Activated T-helper 2 cell treated with anti-CD3 and anti-CD28 coated beads, Interferon-gamma antibody, Interleukin-2, Interleukin-4, amounts not matched to agents 10 μg/mL and 5 μg/mL and 100 μg/mL, durations not matched to agents 14 hours and 24 hours and 36 hours (primary cell): ENCODE results near the gene DCDC2. TPM values are rescaled to one million over a fixed set of nuclear protein-coding genes. Genes with fewer than 3 reads are reported as not detected.
"Not testable (repeated sequence)": the region's sequence is repeated elsewhere in the genome, so short reads cannot be mapped to it uniquely, and the experiment has no call there.

Source experiments
- DNase-seq: peaks from one replicate; pipeline ENCODE4 v3.0.0; 2021; ENCODE audit warnings: low spot score
- H3K27ac Mint-ChIP-seq: one replicate; pipeline ENCODE4 v1.8.0; 2021; ENCODE audit warnings: mixed read lengths
- H3K27me3 Mint-ChIP-seq: one replicate; pipeline ENCODE4 v1.8.0; 2021; ENCODE audit warnings: low read depth, mixed read lengths
- H3K36me3 Mint-ChIP-seq: one replicate; pipeline ENCODE4 v1.8.0; 2021; ENCODE audit warnings: low read depth, mixed read lengths
- H3K4me1 Mint-ChIP-seq: one replicate; pipeline ENCODE4 v1.8.0; 2021; ENCODE audit warnings: low read depth, mixed read lengths
- H3K4me3 Mint-ChIP-seq: one replicate; pipeline ENCODE4 v1.8.0; 2021; ENCODE audit warnings: low read depth, mild to moderate bottlenecking, moderate library complexity, mixed read lengths
- H3K9me3 Mint-ChIP-seq: one replicate; pipeline ENCODE4 v1.8.0; 2021; ENCODE audit warnings: mixed read lengths
- intact Hi-C: fragments of 100-400 bp; cut with micrococcal nuclease; formaldehyde crosslinking; loops from one replicate; pipeline ENCODE4 v1.15.1; 2023
- total RNA-seq: library from RNA; stranded (reverse); gene quantifications from 2 replicates; pipeline ENCODE4 v1.2.3, GENCODE V29; 2022

DCDC2 gene
- total RNA-seq, 1 donor from 2014 or later, result not detected

DNA sequence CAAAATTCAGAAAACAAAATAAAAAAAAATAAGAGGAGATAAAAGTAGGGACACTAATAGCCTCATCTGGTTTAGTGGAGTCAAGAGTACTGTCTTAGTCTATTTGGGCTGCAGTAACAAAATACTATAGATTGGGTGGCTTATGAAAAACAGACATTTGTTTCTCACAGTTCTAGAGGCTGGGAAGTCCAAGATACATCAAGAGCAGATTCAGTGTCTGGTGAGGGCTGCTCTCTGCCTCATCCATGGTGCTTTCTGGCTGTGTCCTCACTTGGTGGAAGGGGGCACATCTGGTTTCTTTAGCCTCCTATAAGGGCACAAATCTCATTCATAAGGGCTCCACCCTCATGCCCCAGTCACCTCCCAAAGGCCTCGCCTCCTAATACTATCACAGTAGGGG lies 205.8 kb downstream of the DCDC2 start:
- DNase-seq, result no peak
- Mint-ChIP-seq H3K27ac (no peak overlapping the region), H3K9me3 (no peaks in the 10 kb centered on the region), H3K4me3 (no peak overlapping the region), H3K4me1 (no peaks in the 10 kb centered on the region), H3K36me3 (no peaks in the 10 kb centered on the region), H3K27me3 (no peaks in the 10 kb centered on the region)
- intact Hi-C loops, result no loop called here

DNA sequence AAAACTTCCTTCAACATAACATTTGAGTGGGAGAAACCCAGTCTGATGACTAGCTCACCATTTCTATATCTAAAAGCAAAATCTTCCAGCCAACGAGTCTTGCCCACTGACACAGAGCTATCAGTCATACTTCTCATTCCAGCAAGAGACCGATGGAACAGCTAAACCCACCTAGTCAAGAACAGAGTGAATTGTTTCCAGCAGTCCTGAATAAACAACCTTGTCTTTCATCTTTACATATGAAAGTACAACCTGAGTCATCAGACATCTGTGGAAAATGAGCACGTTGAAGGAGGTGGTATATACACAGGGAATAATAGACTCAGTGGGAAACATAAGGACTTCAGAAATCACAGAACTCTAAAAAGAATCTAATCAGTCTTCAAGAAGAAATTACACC lies 208.0 kb downstream of the DCDC2 start:
- no peak overlapping the region for H3K4me3 Mint-ChIP-seq
- H3K9me3 Mint-ChIP-seq, result no peaks in the 10 kb centered on the region
- no peaks in the 10 kb centered on the region for H3K36me3 Mint-ChIP-seq
- no peak overlapping the region for H3K27ac Mint-ChIP-seq
- H3K27me3 Mint-ChIP-seq, result no peaks in the 10 kb centered on the region
- intact Hi-C loops, result no loop called here
- no peak for DNase-seq
- no peaks in the 10 kb centered on the region for H3K4me1 Mint-ChIP-seq

DNA sequence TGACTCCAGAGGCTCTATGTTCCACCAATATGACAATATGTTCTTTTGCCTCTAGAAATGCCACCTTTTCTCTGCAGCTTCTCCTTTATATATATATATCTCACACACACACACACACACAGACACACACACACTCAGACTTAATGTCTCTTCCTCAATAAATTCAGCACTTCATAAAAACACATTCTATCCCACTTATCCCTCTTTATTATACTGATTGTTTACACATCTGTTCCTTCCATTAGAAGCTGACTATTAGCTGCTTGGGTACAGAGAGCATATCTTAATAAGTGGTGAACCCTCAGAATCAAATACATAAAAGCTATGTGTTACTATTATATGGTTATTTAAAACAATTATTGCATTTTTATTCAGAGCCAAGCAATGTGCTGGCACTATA lies 208.6 kb downstream of the DCDC2 start:
- no peaks in the 10 kb centered on the region for H3K4me1 Mint-ChIP-seq
- DNase-seq, result no peak
- no peak overlapping the region for H3K4me3 Mint-ChIP-seq
- H3K36me3 Mint-ChIP-seq, result no peaks in the 10 kb centered on the region
- H3K9me3 Mint-ChIP-seq, result no peaks in the 10 kb centered on the region
- H3K27ac Mint-ChIP-seq, result no peak overlapping the region
- intact Hi-C loops, result no loop called here
- no peaks in the 10 kb centered on the region for H3K27me3 Mint-ChIP-seq

DNA sequence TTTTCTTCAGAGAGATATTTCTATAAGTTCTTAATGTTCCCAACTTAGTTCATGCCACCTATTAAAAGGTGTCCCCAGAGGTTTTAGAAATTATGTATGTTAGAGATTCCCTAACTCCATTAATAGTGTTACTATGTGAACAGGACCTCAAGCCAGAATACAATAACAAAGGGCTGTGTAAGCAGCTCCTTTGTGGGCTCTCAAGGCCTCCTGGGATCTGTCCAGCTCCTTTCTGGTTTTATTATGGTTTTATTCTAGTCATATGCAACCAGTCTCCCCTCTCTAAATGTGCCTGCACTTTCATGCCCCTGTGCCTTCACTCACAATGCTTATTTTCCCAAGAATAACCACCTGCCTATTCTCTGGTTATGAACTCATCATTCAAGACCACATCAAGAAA lies 209.2 kb downstream of the DCDC2 start:
- H3K4me1 Mint-ChIP-seq, result no peaks in the 10 kb centered on the region

GRCh38 chr6:24148154-24148570 lies 209.7 kb downstream of the DCDC2 start:
- Mint-ChIP-seq H3K36me3 (no peaks in the 10 kb centered on the region), H3K27ac (no peak overlapping the region), H3K27me3 (no peaks in the 10 kb centered on the region), H3K4me1 (no peaks in the 10 kb centered on the region), H3K4me3 (no peak overlapping the region), H3K9me3 (no peaks in the 10 kb centered on the region)
- intact Hi-C loops, result no loop called here
- DNase-seq, result no peak

More for the DNA sequence above, 209.2 kb downstream of the DCDC2 start:
- Mint-ChIP-seq H3K9me3 (no peaks in the 10 kb centered on the region), H3K27me3 (no peaks in the 10 kb centered on the region), H3K36me3 (no peaks in the 10 kb centered on the region), H3K27ac (no peak overlapping the region), H3K4me3 (no peak overlapping the region)
- intact Hi-C loops, result no loop called here
- no peak for DNase-seq

DNA sequence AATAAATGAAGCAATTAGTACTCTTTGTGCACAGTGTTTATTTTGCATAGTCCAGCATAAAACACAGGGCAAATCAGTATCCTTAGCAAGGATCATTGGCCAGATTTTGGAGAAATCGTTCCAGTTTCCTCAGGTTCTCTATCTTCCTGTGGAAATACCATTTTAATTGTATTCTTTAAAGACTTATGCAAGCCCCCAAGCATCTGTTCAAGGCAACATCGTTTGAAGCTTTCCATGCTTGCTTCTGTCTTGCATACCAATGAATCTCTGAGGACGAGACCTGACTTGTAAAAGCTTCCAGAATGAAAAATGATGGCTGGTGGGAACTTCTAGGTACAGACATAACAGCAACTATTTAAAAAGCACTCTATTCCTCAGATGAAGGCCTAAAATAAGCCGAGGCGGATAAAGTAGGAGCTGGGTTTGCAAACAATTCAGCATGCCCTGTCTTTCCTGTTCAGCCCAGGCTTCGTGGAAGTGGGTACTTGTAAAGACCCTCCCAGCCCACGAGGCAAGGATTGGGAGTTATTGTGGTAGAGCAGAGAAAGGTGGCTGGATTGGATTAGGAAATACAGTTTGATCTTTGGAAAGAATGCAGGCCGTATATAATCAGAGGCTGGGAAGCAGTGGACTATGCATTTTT lies 210.2 kb downstream of the DCDC2 start:
- no peak for DNase-seq

GRCh38 chr6:24146871-24147270 lies 211.0 kb downstream of the DCDC2 start:
- H3K4me3 Mint-ChIP-seq, result no peak overlapping the region
- DNase-seq, result no peak
- intact Hi-C loops, result no loop called here
- no peaks in the 10 kb centered on the region for H3K36me3 Mint-ChIP-seq
- no peak overlapping the region for H3K27ac Mint-ChIP-seq
- H3K9me3 Mint-ChIP-seq, result no peaks in the 10 kb centered on the region
- H3K4me1 Mint-ChIP-seq, result no peaks in the 10 kb centered on the region
- no peaks in the 10 kb centered on the region for H3K27me3 Mint-ChIP-seq

More for the DNA sequence above, 210.2 kb downstream of the DCDC2 start:
- Mint-ChIP-seq H3K36me3 (no peaks in the 10 kb centered on the region), H3K27me3 (no peaks in the 10 kb centered on the region), H3K27ac (no peak overlapping the region), H3K4me3 (no peak overlapping the region), H3K4me1 (no peaks in the 10 kb centered on the region), H3K9me3 (no peaks in the 10 kb centered on the region)
- intact Hi-C loops, result no loop called here

- no peaks in the 10 kb centered on the region for H3K9me3 Mint-ChIP-seq
- DNase-seq, result no peak
- H3K4me3 Mint-ChIP-seq, result no peak overlapping the region
- intact Hi-C loops, result no loop called here
- H3K27ac Mint-ChIP-seq, result no peak overlapping the region
- no peaks in the 10 kb centered on the region for H3K27me3 Mint-ChIP-seq
- no peaks in the 10 kb centered on the region for H3K4me1 Mint-ChIP-seq
- no peaks in the 10 kb centered on the region for H3K36me3 Mint-ChIP-seq
Observed at GRCh38 chr6:24145690-24146131, 212.1 kb downstream of the DCDC2 start.

GRCh38 chr6:24142733-24143132 lies 215.1 kb downstream of the DCDC2 start:
- DNase-seq, H3K36me3 Mint-ChIP-seq, H3K9me3 Mint-ChIP-seq, H3K27me3 Mint-ChIP-seq, H3K4me3 Mint-ChIP-seq, H3K27ac Mint-ChIP-seq, H3K4me1 Mint-ChIP-seq, intact Hi-C loops: not testable (repeated sequence)

DNA sequence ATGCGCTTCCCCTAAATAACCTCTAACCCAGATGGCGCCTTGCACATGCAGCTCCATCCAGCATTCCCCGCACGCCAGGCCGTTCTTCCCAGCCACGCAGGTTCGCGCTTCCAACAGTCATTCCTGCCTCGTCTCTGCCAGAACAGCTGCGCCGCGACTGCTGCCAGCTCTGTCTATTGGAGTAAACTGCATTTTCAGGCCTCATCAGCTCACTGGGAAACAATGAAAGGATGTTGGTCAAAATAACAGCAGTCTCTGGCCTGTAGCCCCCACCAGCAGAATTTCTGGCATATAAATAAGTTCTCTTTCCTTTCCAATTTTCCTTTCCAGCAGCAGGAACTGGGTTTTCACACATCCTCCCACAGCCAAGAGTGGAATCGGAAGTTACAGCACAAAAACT lies 217.3 kb downstream of the DCDC2 start:
- Mint-ChIP-seq H3K36me3 (no peaks in the 10 kb centered on the region), H3K4me3 (no peak overlapping the region), H3K27ac (no peak overlapping the region), H3K27me3 (no peaks in the 10 kb centered on the region), H3K9me3 (no peaks in the 10 kb centered on the region), H3K4me1 (no peaks in the 10 kb centered on the region)
- DNase-seq, result no peak
- intact Hi-C loops, result no loop called here

- Mint-ChIP-seq H3K36me3 (no peaks in the 10 kb centered on the region), H3K4me1 (no peaks in the 10 kb centered on the region), H3K9me3 (no peaks in the 10 kb centered on the region), H3K27ac (no peak overlapping the region), H3K27me3 (no peaks in the 10 kb centered on the region), H3K4me3 (no peak overlapping the region)
- no peak for DNase-seq
- intact Hi-C loops, result no loop called here
Observed at GRCh38 chr6:24139639-24140038, 218.2 kb downstream of the DCDC2 start.

DNA sequence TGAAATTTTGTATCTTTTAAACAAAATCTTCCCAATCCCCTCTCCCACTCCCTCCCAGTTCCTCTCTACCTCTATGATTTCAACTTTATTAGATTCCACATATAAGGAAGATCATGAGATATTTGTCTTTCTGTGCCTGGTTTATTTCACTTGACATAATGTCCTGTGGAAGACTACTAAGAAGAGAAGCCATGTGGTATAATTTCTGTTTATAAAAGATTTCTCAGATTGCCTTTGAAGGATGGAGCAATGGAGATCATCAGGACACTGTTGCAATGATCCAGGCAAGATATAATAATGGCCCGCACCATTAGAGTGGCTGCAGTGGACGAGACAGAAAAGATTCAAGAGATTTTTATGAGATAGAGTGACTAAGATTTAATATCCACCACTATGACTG lies 218.8 kb downstream of the DCDC2 start:
- Mint-ChIP-seq H3K4me1 (no peaks in the 10 kb centered on the region), H3K9me3 (no peaks in the 10 kb centered on the region), H3K27ac (no peak overlapping the region), H3K36me3 (no peaks in the 10 kb centered on the region), H3K4me3 (no peak overlapping the region), H3K27me3 (no peaks in the 10 kb centered on the region)
- DNase-seq, result no peak
- intact Hi-C loops, result no loop called here

GRCh38 chr6:24131751-24132150 lies 226.1 kb downstream of the DCDC2 start:
- Mint-ChIP-seq H3K4me1 (no peaks in the 10 kb centered on the region), H3K27ac (no peak overlapping the region), H3K36me3 (no peaks in the 10 kb centered on the region), H3K27me3 (peaks cover 1% of the 10 kb centered on the region), H3K4me3 (no peak overlapping the region), H3K9me3 (no peaks in the 10 kb centered on the region)
- DNase-seq, result no peak
- intact Hi-C loops, result no loop called here

- no peaks in the 10 kb centered on the region for H3K36me3 Mint-ChIP-seq
- H3K4me3 Mint-ChIP-seq, result no peak overlapping the region
- no peak for DNase-seq
- no peaks in the 10 kb centered on the region for H3K4me1 Mint-ChIP-seq
- H3K27ac Mint-ChIP-seq, result no peak overlapping the region
- intact Hi-C loops, result no loop called here
- peaks cover 6% of the 10 kb centered on the region for H3K27me3 Mint-ChIP-seq
- H3K9me3 Mint-ChIP-seq, result no peaks in the 10 kb centered on the region
Observed at GRCh38 chr6:24127316-24127715, 230.5 kb downstream of the DCDC2 start.
